Panc1 (cell line): ENCODE data around the gene ADPRH.

Experiments
- POLR2AphosphoS5 ChIP-seq: IDR thresholded peaks from 2 replicates; pipeline ENCODE4 v1.6.1; 2012; ENCODE audit warnings: mild to moderate bottlenecking, low read depth, low read length, moderate library complexity
- TF ChIP-seq, protein P1 (sequence below): fragments of 450-650 bp; IDR thresholded peaks from 2 replicates; pipeline ENCODE4 v1.5.1; 2017; ENCODE audit warnings: mild to moderate bottlenecking

DNA sequence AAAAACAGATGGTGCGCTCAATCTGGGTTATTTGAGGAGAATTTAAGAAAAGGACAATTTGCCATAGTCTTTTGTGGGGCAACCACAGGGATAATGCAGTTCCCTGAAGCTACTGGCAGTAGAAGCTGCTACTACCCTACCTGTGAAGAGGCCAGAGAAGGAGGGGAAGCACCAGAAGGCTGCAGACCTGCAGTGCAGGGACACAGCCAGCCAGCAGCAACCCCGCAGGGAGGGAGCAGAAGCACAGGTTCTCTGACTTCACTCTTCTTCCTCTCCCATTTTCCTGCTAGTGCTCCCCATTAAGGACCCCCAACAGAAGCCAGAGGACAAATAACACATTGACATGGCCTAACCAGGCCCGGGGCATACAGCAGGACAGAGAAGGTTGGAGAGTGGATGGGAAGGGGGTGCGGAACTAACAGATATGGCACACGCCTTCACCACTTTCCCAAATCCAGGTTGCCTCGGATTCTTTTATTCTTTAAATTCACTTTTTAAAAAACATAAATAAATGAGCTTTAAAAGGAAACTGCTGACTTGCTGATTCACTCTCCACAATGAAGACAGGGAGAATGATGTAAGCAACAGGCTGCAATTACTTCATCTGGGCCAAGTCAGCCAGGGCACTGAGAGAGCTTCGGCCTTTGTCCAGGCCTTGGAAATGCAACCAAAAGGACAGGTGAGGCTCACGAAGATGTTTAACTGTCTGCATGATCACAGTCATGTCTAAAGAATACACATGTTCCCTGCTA lies 51.0 kb downstream of the ADPRH start:
- TF ChIP-seq, protein P1, sequence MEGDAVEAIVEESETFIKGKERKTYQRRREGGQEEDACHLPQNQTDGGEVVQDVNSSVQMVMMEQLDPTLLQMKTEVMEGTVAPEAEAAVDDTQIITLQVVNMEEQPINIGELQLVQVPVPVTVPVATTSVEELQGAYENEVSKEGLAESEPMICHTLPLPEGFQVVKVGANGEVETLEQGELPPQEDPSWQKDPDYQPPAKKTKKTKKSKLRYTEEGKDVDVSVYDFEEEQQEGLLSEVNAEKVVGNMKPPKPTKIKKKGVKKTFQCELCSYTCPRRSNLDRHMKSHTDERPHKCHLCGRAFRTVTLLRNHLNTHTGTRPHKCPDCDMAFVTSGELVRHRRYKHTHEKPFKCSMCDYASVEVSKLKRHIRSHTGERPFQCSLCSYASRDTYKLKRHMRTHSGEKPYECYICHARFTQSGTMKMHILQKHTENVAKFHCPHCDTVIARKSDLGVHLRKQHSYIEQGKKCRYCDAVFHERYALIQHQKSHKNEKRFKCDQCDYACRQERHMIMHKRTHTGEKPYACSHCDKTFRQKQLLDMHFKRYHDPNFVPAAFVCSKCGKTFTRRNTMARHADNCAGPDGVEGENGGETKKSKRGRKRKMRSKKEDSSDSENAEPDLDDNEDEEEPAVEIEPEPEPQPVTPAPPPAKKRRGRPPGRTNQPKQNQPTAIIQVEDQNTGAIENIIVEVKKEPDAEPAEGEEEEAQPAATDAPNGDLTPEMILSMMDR, result no peak
- TF ChIP-seq POLR2AphosphoS5, result no peak
